Measurements from ENCODE around the gene E2F1.
"Not testable (repeated sequence)": the region's sequence is repeated elsewhere in the genome, so short reads cannot be mapped to it uniquely, and the experiment has no call there.

E2F1 gene

DNA sequence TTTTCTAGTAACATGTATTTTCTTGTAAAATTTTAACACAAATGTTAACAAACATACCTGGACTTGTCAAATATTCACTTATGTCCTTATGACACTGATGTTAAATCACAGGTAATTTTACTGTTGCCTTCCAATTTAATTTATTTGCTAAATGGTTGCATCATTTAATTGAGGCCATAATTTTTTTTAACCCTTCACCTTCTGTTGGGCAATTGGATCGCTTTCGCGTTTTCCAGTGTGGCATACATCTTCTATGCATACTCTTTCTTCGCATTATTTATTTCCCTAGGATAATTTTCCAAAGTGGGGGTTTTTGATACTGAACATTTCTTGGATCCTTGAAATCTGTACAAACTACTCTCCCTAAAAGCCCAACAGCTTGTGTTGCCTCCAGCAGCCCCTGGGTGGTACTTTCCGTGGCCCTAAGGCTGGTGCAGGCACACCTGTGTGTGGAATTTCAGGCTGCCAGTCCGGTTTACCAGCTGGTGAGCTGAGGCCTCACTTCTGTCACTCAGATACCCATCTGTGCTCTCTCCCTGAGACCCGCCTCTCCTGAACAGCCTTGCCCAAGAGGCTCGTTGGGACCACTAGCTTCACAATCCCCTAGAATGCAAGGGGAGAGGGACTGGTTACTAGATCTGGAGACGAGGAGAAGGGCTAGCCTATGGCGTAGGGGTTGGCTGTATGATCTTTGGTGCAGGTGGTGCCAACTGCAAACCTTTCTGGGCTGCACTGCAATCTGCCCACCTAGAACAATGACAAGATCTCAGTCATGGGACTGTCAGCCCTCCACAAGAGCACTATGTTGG lies 35.2 kb downstream of the E2F1 start:
- no peaks in the 10 kb centered on the region for H3K27me3 ChIP-seq (ENCODE audit: low read depth, low read length)
- H3K9me3 ChIP-seq (ENCODE audit: control insufficient read depth in 1 of 2, low read length in 2 of 2), result no peaks in the 10 kb centered on the region
- H3K27ac ChIP-seq (ENCODE audit: low read length), result no peak overlapping the region
- H3K4me1 ChIP-seq (ENCODE audit: control insufficient read depth in 1 of 2, insufficient read depth in 2 of 2, low read length in 2 of 2), result peaks cover 11 to 25% of the 10 kb centered on the region in 2 donors
- H3K36me3 ChIP-seq (ENCODE audit: control insufficient read depth in 1 of 2, insufficient read depth in 2 of 2, low read length in 2 of 2), result peaks cover 0 to under 1% of the 10 kb centered on the region in 2 donors
- H3K4me3 ChIP-seq (ENCODE audit: low read depth in 1 of 2, low read length in 2 of 2), result no peak overlapping the region

- H3K4me3 ChIP-seq (ENCODE audit: low read depth in 1 of 2, low read length in 2 of 2), result no peak overlapping the region
- H3K36me3 ChIP-seq (ENCODE audit: control insufficient read depth in 1 of 2, insufficient read depth in 2 of 2, low read length in 2 of 2), result peaks cover 7 to 8% of the 10 kb centered on the region in 2 donors
- H3K9me3 ChIP-seq (ENCODE audit: control insufficient read depth in 1 of 2, low read length in 2 of 2), result no peaks in the 10 kb centered on the region
- H3K27me3 ChIP-seq (ENCODE audit: low read depth, low read length), result no peaks in the 10 kb centered on the region
- H3K4me1 ChIP-seq (ENCODE audit: control insufficient read depth in 1 of 2, insufficient read depth in 2 of 2, low read length in 2 of 2), result peaks cover 11 to 25% of the 10 kb centered on the region in 2 donors
- H3K27ac ChIP-seq (ENCODE audit: low read length), result no peak overlapping the region
Observed at GRCh38 chr20:33650111-33650752, 36.0 kb downstream of the E2F1 start.

DNA sequence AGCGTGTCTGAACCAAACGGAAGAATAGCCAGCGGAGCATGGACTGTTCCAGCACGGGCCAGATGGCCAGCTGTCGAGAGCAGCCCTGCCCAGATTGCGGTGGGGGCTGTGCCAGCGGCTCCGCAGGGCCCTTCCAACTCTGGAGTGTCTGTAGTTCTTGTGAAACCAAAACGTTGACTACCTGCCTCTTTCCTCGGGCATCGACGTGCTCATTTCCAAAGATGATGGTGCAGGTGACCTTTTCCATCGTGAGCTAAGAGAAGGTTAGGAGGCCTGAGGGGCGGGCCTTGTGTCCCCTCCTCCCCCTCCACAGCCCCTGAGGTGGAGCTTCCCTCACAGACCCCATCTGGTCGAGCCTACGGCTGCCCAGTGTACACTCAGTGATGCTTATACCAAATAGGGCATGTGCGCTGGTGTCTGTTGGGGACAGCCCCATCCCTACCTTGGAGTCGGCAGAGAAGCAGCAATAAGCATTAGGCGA lies 36.9 kb downstream of the E2F1 start:
- no peaks in the 10 kb centered on the region for H3K27me3 ChIP-seq (ENCODE audit: low read depth, low read length)
- H3K27ac ChIP-seq (ENCODE audit: low read length), result no peak overlapping the region
- no peaks in the 10 kb centered on the region for H3K9me3 ChIP-seq (ENCODE audit: control insufficient read depth in 1 of 2, low read length in 2 of 2)
- peaks cover 11 to 25% of the 10 kb centered on the region in 2 donors for H3K4me1 ChIP-seq (ENCODE audit: control insufficient read depth in 1 of 2, insufficient read depth in 2 of 2, low read length in 2 of 2)
- peak overlapping the region in 1 of 2 donors; percentile 1 for H3K4me3 ChIP-seq (ENCODE audit: low read depth in 1 of 2, low read length in 2 of 2)
- peaks cover 16 to 17% of the 10 kb centered on the region in 2 donors for H3K36me3 ChIP-seq (ENCODE audit: control insufficient read depth in 1 of 2, insufficient read depth in 2 of 2, low read length in 2 of 2)

GRCh38 chr20:33648396-33649004 lies 37.7 kb downstream of the E2F1 start:
- Histone ChIP-seq H3K4me1 (ENCODE audit: control insufficient read depth in 1 of 2, insufficient read depth in 2 of 2, low read length in 2 of 2) (peaks cover 5 to 22% of the 10 kb centered on the region in 2 donors), H3K36me3 (ENCODE audit: control insufficient read depth in 1 of 2, insufficient read depth in 2 of 2, low read length in 2 of 2) (peaks cover 21 to 22% of the 10 kb centered on the region in 2 donors), H3K27ac (ENCODE audit: low read length) (no peak overlapping the region), H3K4me3 (ENCODE audit: low read depth in 1 of 2, low read length in 2 of 2) (no peak overlapping the region), H3K27me3 (ENCODE audit: low read depth, low read length) (no peaks in the 10 kb centered on the region), H3K9me3 (ENCODE audit: control insufficient read depth in 1 of 2, low read length in 2 of 2) (no peaks in the 10 kb centered on the region)

DNA sequence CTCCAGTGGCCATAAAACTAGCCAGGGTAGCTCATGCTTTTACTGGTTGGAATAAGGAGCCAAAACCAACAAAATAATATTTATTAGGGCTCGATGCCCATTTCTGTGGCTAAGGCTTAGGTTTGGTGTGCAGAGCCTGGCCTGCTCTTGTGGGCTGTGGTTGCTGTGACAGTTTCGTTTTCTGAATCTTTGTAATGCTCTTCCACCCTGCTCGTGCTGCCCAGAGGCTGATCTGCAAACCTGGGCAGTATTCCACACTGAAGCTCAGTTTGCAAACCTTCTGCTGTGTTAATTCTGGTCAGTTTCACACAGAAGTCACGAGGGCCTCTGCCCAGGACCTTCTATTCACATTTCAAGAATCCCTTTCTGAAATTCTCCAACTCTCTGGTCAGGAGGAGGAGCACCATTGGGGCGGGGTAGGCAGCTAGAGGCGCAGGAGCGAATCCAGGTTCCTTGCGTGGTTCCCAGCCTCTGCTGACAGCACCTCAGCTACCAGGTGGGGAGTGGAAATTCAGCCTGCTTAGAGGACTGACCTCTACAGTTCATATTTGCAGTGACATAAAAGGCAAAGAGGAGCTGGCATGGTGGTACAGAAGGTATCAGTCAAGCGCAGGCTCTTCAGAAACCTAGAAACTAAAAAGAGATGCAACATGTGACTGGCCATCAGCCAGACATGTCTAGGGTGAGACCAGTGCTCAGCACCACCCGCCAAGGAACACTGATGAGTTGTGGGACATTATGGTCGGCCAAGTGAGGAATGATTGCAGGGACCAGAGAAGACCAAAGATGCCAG lies 38.4 kb downstream of the E2F1 start:
- Histone ChIP-seq H3K4me1 (ENCODE audit: control insufficient read depth in 1 of 2, insufficient read depth in 2 of 2, low read length in 2 of 2) (peaks cover 3 to 15% of the 10 kb centered on the region in 2 donors), H3K27ac (ENCODE audit: low read length) (no peak overlapping the region), H3K36me3 (ENCODE audit: control insufficient read depth in 1 of 2, insufficient read depth in 2 of 2, low read length in 2 of 2) (peaks cover 21 to 28% of the 10 kb centered on the region in 2 donors), H3K4me3 (ENCODE audit: low read depth in 1 of 2, low read length in 2 of 2) (no peak overlapping the region), H3K9me3 (ENCODE audit: control insufficient read depth in 1 of 2, low read length in 2 of 2) (no peaks in the 10 kb centered on the region), H3K27me3 (ENCODE audit: low read depth, low read length) (no peaks in the 10 kb centered on the region)

DNA sequence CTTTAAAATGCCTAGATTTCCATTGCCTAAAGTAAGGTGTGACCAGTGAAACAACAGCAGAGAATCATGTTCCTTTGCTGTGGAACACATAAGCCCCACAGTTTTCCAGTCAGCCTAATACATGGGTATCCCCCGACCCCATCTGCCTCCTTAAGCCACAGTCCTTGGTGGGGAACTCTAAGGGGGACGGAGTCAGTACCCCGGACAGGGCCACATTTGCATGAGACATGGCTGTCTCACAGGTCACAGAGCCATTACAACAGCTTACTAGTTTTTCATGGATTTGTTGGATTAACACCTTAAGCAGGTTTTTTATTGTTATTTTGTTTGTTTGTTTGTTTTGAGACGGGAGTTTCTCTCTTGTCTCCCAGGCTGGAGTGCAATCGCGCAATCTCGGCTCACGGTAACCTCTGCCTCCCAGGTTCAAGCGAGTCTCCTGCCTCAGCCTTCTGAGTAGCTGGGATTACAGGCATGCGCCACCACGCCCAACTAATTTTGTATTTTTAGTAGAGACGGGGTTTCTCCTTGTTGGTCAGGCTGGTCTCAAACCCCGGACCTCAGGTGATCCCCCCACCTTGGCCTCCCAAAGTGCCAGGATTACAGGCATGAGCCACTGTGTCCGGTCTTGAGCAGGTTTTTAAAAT lies 39.1 kb downstream of the E2F1 start:
- not testable (repeated sequence) for H3K4me3 ChIP-seq (ENCODE audit: low read depth in 1 of 2, low read length in 2 of 2); H3K27ac ChIP-seq (ENCODE audit: low read length); H3K27me3 ChIP-seq (ENCODE audit: low read depth, low read length); H3K9me3 ChIP-seq (ENCODE audit: control insufficient read depth in 1 of 2, low read length in 2 of 2)
- H3K36me3 ChIP-seq (ENCODE audit: control insufficient read depth in 1 of 2, insufficient read depth in 2 of 2, low read length in 2 of 2), result peaks cover 21 to 34% of the 10 kb centered on the region in 2 donors
- H3K4me1 ChIP-seq (ENCODE audit: control insufficient read depth in 1 of 2, insufficient read depth in 2 of 2, low read length in 2 of 2), result peaks cover 3 to 15% of the 10 kb centered on the region in 2 donors

DNA sequence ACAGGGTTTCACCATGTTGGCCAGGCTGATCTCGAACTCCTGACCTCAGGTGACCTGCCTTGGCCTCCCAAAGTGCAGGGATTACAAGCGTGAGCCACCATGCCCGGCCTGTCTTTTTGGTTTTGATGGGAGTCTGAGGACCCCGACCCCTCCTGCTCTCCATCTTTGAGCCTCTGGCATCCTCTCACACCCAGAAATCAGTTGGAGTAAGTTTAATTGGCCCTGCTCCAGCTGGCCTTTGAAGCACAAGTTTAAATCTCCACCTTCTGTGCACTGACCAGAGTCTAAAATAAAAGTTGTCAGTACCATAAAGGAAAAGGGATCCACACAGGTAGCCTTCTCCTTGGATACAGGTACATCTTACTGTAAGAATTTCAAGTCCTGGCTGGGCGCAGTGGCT lies 40.0 kb downstream of the E2F1 start:
- peaks cover 21 to 42% of the 10 kb centered on the region in 2 donors for H3K36me3 ChIP-seq (ENCODE audit: control insufficient read depth in 1 of 2, insufficient read depth in 2 of 2, low read length in 2 of 2)

GRCh38 chr20:33645396-33645795 lies 40.8 kb downstream of the E2F1 start:
- Histone ChIP-seq H3K27ac (ENCODE audit: low read length) (no peak overlapping the region), H3K9me3 (ENCODE audit: control insufficient read depth in 1 of 2, low read length in 2 of 2) (no peaks in the 10 kb centered on the region), H3K36me3 (ENCODE audit: control insufficient read depth in 1 of 2, insufficient read depth in 2 of 2, low read length in 2 of 2) (peaks cover 21 to 49% of the 10 kb centered on the region in 2 donors)

More for the DNA sequence above, 40.0 kb downstream of the E2F1 start:
- no peak overlapping the region for H3K4me3 ChIP-seq (ENCODE audit: low read depth in 1 of 2, low read length in 2 of 2)
- H3K9me3 ChIP-seq (ENCODE audit: control insufficient read depth in 1 of 2, low read length in 2 of 2), result no peaks in the 10 kb centered on the region
- H3K27ac ChIP-seq (ENCODE audit: low read length), result no peak overlapping the region
- peaks cover 3 to 15% of the 10 kb centered on the region in 2 donors for H3K4me1 ChIP-seq (ENCODE audit: control insufficient read depth in 1 of 2, insufficient read depth in 2 of 2, low read length in 2 of 2)
- H3K27me3 ChIP-seq (ENCODE audit: low read depth, low read length), result no peaks in the 10 kb centered on the region

GRCh38 chr20:33645072-33645358 lies 41.2 kb downstream of the E2F1 start:
- no peaks in the 10 kb centered on the region for H3K9me3 ChIP-seq (ENCODE audit: control insufficient read depth in 1 of 2, low read length in 2 of 2)
- H3K36me3 ChIP-seq (ENCODE audit: control insufficient read depth in 1 of 2, insufficient read depth in 2 of 2, low read length in 2 of 2), result peaks cover 22 to 53% of the 10 kb centered on the region in 2 donors
- no peaks in the 10 kb centered on the region for H3K27me3 ChIP-seq (ENCODE audit: low read depth, low read length)
- H3K27ac ChIP-seq (ENCODE audit: low read length), result no peak overlapping the region
- no peak overlapping the region for H3K4me3 ChIP-seq (ENCODE audit: low read depth in 1 of 2, low read length in 2 of 2)
- peaks cover 3 to 15% of the 10 kb centered on the region in 2 donors for H3K4me1 ChIP-seq (ENCODE audit: control insufficient read depth in 1 of 2, insufficient read depth in 2 of 2, low read length in 2 of 2)

More at GRCh38 chr20:33645396-33645795, 40.8 kb downstream of the E2F1 start:
- H3K4me3 ChIP-seq (ENCODE audit: low read depth in 1 of 2, low read length in 2 of 2), result no peak overlapping the region
- no peaks in the 10 kb centered on the region for H3K27me3 ChIP-seq (ENCODE audit: low read depth, low read length)
- H3K4me1 ChIP-seq (ENCODE audit: control insufficient read depth in 1 of 2, insufficient read depth in 2 of 2, low read length in 2 of 2), result peaks cover 3 to 15% of the 10 kb centered on the region in 2 donors

DNA sequence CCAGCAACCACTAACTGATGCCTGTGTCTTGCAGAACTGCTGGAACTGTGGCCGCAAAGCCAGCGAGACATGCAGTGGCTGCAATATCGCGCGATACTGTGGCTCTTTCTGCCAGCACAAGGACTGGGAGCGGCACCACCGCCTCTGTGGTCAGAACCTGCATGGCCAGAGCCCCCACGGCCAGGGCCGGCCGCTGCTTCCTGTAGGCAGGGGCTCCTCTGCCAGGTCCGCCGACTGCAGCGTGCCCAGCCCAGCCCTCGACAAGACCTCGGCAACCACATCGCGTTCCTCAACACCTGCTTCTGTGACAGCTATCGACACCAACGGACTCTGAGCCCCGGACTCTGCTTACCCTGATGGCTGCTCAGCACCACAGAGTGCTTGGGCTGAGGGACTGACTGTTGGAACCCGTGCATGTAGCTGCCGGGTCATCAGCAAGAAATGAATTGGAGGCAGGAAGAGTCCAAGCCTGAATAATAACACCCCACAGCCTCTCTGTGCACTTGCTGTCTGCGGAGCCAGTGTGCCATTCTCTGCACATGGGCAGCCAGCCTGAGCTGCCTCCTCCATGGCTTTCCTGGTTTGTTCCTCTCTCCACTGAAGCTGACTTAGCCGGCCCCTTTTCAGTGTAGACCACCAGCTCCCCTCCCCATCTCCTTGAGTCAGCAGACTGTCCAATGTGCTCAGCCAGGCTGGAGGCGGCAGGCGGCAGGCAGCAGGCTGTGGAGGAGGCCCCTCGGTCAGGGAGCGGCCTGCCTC lies 41.7 kb downstream of the E2F1 start:
- Histone ChIP-seq H3K27me3 (ENCODE audit: low read depth, low read length) (no peaks in the 10 kb centered on the region), H3K4me1 (ENCODE audit: control insufficient read depth in 1 of 2, insufficient read depth in 2 of 2, low read length in 2 of 2) (peaks cover 3 to 15% of the 10 kb centered on the region in 2 donors), H3K36me3 (ENCODE audit: control insufficient read depth in 1 of 2, insufficient read depth in 2 of 2, low read length in 2 of 2) (peaks cover 27 to 57% of the 10 kb centered on the region in 2 donors), H3K4me3 (ENCODE audit: low read depth in 1 of 2, low read length in 2 of 2) (no peak overlapping the region), H3K27ac (ENCODE audit: low read length) (no peak overlapping the region), H3K9me3 (ENCODE audit: control insufficient read depth in 1 of 2, low read length in 2 of 2) (no peaks in the 10 kb centered on the region)
